MM.1S (cell line): ENCODE results near the gene GYS2.

Source experiments
- EZH2 ChIP-seq: fragments of 300-600 bp; sonication (generic); optimal IDR thresholded peaks from 2 replicates; pipeline ENCODE3; 2017; ENCODE audit warnings: low read depth, mild to moderate bottlenecking, antibody characterized with exemption, low read length, mixed read lengths
- TF ChIP-seq, protein P1 (sequence below): fragments of 300-600 bp; sonication (generic); IDR thresholded peaks from 2 replicates; pipeline ENCODE4 v1.5.1; 2016; ENCODE audit warnings: antibody characterized with exemption, low read length, mixed read lengths

DNA sequence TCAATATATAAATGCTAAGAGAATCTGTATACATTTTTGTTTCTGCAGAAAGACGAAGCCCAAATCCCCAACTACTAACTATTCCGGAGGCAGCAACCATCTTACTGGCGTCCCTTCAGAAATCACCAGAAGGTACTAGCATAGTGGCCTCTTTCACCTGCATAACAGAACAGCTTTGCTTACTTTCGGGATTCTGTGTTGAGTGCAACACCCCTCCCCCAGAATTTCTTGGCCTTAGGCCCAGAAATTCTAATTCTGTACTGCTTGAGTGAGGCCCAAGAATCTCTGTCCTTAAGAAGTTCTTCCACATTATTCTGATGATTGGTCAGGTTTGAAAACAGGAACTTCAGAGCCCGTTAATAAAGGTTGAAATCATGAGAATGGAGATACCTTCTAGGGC is 75.7 kb downstream of the GYS2 start:
- TF ChIP-seq, protein P1, sequence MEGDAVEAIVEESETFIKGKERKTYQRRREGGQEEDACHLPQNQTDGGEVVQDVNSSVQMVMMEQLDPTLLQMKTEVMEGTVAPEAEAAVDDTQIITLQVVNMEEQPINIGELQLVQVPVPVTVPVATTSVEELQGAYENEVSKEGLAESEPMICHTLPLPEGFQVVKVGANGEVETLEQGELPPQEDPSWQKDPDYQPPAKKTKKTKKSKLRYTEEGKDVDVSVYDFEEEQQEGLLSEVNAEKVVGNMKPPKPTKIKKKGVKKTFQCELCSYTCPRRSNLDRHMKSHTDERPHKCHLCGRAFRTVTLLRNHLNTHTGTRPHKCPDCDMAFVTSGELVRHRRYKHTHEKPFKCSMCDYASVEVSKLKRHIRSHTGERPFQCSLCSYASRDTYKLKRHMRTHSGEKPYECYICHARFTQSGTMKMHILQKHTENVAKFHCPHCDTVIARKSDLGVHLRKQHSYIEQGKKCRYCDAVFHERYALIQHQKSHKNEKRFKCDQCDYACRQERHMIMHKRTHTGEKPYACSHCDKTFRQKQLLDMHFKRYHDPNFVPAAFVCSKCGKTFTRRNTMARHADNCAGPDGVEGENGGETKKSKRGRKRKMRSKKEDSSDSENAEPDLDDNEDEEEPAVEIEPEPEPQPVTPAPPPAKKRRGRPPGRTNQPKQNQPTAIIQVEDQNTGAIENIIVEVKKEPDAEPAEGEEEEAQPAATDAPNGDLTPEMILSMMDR, result no peak
- no peak for TF ChIP-seq EZH2
